ENCODE results near the gene ERC1.

The ERC1 gene

GRCh38 chr12:1494856-1495255 is 503.8 kb downstream of the ERC1 start:
- H3K4me3 ChIP-seq (ENCODE audit: low read depth, low read length), result no peak overlapping the region
- TF ChIP-seq CTCF (IDR thresholded peaks at IDR 0.05; ENCODE audit: low read depth, low read length), result no peak

DNA sequence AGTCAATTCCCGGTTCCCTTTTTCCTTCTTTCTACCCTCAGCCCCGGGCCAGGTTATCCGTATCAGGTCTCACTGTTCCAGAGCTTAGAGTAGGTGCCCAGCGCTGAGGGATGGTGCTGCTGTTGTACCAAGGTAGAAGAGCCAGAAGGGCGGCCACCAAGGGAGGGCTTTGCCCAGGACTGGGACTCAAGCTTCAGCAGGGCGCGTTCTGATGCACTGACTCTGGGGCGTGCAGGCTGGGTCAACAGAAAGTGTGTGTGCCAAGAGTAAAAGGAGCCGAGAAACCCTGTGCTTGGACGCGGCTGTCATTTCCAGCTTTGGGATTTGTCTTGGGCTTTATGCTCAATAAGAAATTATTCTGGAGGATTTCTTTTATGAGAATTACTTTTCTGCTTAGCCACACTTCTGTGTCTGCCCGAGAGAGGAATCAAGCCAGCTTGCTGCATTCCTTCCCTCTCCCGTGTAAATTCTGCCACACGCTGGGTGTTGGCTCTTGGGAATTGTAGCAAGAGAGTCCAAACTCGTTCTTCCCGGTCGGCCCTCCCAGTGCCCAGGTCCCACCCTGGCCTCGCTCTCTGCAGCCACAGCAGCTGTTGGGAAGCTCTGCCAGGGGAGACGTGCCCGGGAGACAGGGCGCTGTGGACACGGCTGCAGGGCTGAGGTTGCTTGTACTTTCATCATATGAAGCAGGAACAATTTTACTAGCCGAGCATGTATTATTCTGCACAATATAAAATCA is 505.3 kb downstream of the ERC1 start:
- H3K4me3 ChIP-seq (ENCODE audit: low read depth, low read length), result no peak overlapping the region
- no peak for TF ChIP-seq CTCF (IDR thresholded peaks at IDR 0.05; ENCODE audit: low read depth, low read length)

DNA sequence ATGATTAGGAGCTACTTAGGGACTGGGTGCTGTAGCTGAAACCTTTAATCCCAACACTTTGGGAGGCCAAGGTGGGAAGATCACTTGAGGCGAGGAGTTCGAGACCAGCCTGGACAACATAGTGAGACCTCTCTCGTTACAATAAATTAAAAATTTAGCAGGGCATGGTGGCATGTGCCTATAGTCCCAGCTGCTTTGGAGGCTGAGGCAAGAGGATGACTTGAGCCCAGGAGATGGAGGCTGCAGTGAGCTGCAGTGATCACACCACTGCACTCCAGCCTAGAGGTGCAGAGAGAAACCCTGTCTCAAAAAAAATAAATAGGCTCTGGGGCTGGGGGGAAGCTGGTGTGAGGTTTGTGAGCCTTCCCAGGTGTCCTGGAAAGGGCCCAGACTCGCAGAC is 506.1 kb downstream of the ERC1 start:
- no peak for TF ChIP-seq CTCF (IDR thresholded peaks at IDR 0.05; ENCODE audit: low read depth, low read length)
- H3K4me3 ChIP-seq (ENCODE audit: low read depth, low read length), result no peak overlapping the region

DNA sequence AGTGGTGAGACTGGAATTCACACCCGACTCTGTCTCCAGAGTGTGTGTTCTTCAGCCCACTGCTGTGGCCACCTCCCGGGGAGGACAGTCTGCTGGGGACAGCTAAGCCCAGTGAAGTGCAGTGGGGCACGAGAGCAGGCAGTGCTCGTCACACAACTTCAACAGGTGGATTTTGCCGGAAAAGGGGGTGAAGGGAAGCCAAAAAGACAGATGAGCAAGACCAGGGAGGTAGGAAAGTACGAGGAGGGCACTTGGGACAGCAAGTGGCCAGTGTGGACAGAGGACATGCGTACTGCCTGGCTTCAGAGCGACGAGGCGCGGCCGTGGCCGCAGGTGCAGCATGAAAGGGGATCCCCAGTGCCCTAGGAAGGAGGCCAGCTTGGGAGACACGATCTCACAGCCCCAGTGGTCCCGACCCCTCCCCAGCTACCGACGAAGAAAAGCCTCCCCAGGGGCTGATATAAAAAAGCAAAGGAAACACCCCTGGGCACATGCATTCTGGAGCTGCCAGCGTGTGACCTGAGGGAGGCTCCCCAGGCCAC is 507.2 kb downstream of the ERC1 start:
- no peak for TF ChIP-seq CTCF (IDR thresholded peaks at IDR 0.05; ENCODE audit: low read depth, low read length)
- H3K4me3 ChIP-seq (ENCODE audit: low read depth, low read length), result no peak overlapping the region

- H3K4me3 ChIP-seq (ENCODE audit: low read depth, low read length), result no peak overlapping the region
- no peak for TF ChIP-seq CTCF (IDR thresholded peaks at IDR 0.05; ENCODE audit: low read depth, low read length)
These were observed 508.3 kb downstream of the ERC1 start for GRCh38 chr12:1499351-1499750.

GRCh38 chr12:1500095-1500801 is 509.2 kb downstream of the ERC1 start:
- no peak overlapping the region for H3K4me3 ChIP-seq (ENCODE audit: low read depth, low read length)
- TF ChIP-seq CTCF (IDR thresholded peaks at IDR 0.05; ENCODE audit: low read depth, low read length), result no peak

GRCh38 chr12:1501001-1501400 is 510.0 kb downstream of the ERC1 start:
- TF ChIP-seq CTCF (IDR thresholded peaks at IDR 0.05; ENCODE audit: low read depth, low read length), result no peak
- no peak overlapping the region for H3K4me3 ChIP-seq (ENCODE audit: low read depth, low read length)
